Liver (tissue), 9 donors: Measurements from ENCODE around the gene MTF1. TPM values are rescaled to one million over a fixed set of nuclear protein-coding genes. Genes with fewer than 3 reads are reported as not detected.

Source experiments
- DNase-seq: peaks from one replicate; pipeline ENCODE4 v3.0.0-alpha.2; 2017; ENCODE audit warnings: low spot score
- H3K27ac ChIP-seq, 2 donors: one replicate each; pipeline ENCODE4 v1.7.0; 2013; ENCODE audit warnings: inconsistent platforms in 2 of 2, low read length in 2 of 2, control low read depth in 1 of 2, low read depth in 1 of 2, mild to moderate bottlenecking in 1 of 2
- H3K27me3 ChIP-seq, 4 donors: one replicate each; pipeline versions ENCODE4 v1.6.1 to v1.7.0; 2013; ENCODE audit warnings: low read length in 3 of 4, inconsistent platforms in 1 of 4, mild to moderate bottlenecking in 1 of 4, moderate library complexity in 1 of 4; ENCODE audit not compliant: control insufficient read depth in 4 of 4, insufficient read depth in 4 of 4
- H3K36me3 ChIP-seq, 4 donors: one replicate each; pipeline versions ENCODE4 v1.6.1 to v1.7.0; 2013; ENCODE audit warnings: low read length in 3 of 4, mild to moderate bottlenecking in 3 of 4, low read depth in 1 of 4, moderate library complexity in 1 of 4; ENCODE audit not compliant: control insufficient read depth in 4 of 4, insufficient read depth in 3 of 4
- H3K4me1 ChIP-seq, 4 donors: one replicate each; pipeline versions ENCODE4 v1.6.1 to v1.7.0; 2013; ENCODE audit warnings: low read length in 3 of 4, mild to moderate bottlenecking in 3 of 4, moderate library complexity in 1 of 4; ENCODE audit not compliant: control insufficient read depth in 4 of 4, insufficient read depth in 4 of 4
- H3K4me3 ChIP-seq, 3 donors: one replicate each; pipeline versions ENCODE4 v1.6.1 to v1.7.0; 2013; ENCODE audit warnings: low read length in 3 of 3, control low read depth in 1 of 3, low read depth in 1 of 3, mild to moderate bottlenecking in 1 of 3
- H3K9ac ChIP-seq, 2 donors: one replicate each; pipeline ENCODE4 v1.7.0; 2013; ENCODE audit warnings: low read length in 2 of 2, mild to moderate bottlenecking in 2 of 2, moderate library complexity in 2 of 2, control low read depth in 1 of 2, low read depth in 1 of 2
- H3K9me3 ChIP-seq, 4 donors: one replicate each; pipeline versions ENCODE4 v1.6.1 to v1.7.0; 2013; ENCODE audit warnings: low read length in 3 of 4; ENCODE audit not compliant: control insufficient read depth in 4 of 4
- CTCF ChIP-seq: fragments of 150-350 bp; IDR thresholded peaks from 2 replicates; pipeline ENCODE4 v1.5.1; 2017; ENCODE audit warnings: improper control_type of control experiment, low read depth, low read length; ENCODE audit not compliant: missing input control
- EGR1 ChIP-seq, 2 donors: IDR thresholded peaks; 2 replicates each; pipeline ENCODE4 v1.6.1; 2016 to 2018; ENCODE audit warnings: antibody characterized with exemption in 2 of 2, low read depth in 2 of 2
- FOXA1 ChIP-seq: IDR thresholded peaks from 2 replicates; pipeline ENCODE4 v1.6.1; 2016; ENCODE audit warnings: antibody characterized with exemption
- FOXA2 ChIP-seq: IDR thresholded peaks from 2 replicates; pipeline ENCODE4 v1.6.1; 2016; ENCODE audit warnings: antibody characterized with exemption
- GABPA ChIP-seq, 2 donors: IDR thresholded peaks in 1 of 2; conservative IDR thresholded peaks in 1 of 2; 2 replicates each; pipeline ENCODE4 v1.6.1; 2016; ENCODE audit warnings: antibody characterized with exemption in 2 of 2, mild to moderate bottlenecking in 1 of 2, moderate library complexity in 1 of 2
- HNF4A ChIP-seq, 2 donors: conservative IDR thresholded peaks; 2 replicates each; pipeline ENCODE4 v1.6.1; 2016; ENCODE audit warnings: antibody characterized with exemption in 2 of 2, mild to moderate bottlenecking in 2 of 2
- HNF4G ChIP-seq: IDR thresholded peaks from 2 replicates; pipeline ENCODE4 v1.6.1; 2016; ENCODE audit warnings: antibody characterized with exemption
- JUND ChIP-seq, 2 donors: IDR thresholded peaks; 2 replicates each; pipeline ENCODE4 v1.6.1; 2016; ENCODE audit warnings: antibody characterized with exemption in 2 of 2
- NR2F2 ChIP-seq: IDR thresholded peaks from 2 replicates; pipeline ENCODE4 v1.6.1; 2016; ENCODE audit warnings: antibody characterized with exemption
- RAD21 ChIP-seq, 2 donors: IDR thresholded peaks; 2 replicates each; pipeline ENCODE4 v1.6.1; 2016; ENCODE audit warnings: antibody characterized with exemption in 2 of 2, mild to moderate bottlenecking in 2 of 2
- SP1 ChIP-seq: IDR thresholded peaks from 2 replicates; pipeline ENCODE4 v1.6.1; 2018; ENCODE audit warnings: antibody characterized with exemption, mild to moderate bottlenecking
- TAF1 ChIP-seq: conservative IDR thresholded peaks from 2 replicates; pipeline ENCODE4 v1.6.1; 2016; ENCODE audit warnings: antibody characterized with exemption, mild to moderate bottlenecking
- YY1 ChIP-seq: IDR thresholded peaks from 2 replicates; pipeline ENCODE4 v1.6.1; 2016; ENCODE audit warnings: antibody characterized with exemption, mild to moderate bottlenecking
- ZBTB33 ChIP-seq: IDR thresholded peaks from 2 replicates; pipeline ENCODE4 v1.6.1; 2016; ENCODE audit warnings: antibody characterized with exemption
- WGBS: extraction: QIAGEN DNeasy Blood & Tissue Kit; methylation state at CpG from one replicate; pipeline ENCODE4 v1.1.7; 2013; 5-methylcytosine and 5-hydroxymethylcytosine counted together
- polyA plus RNA-seq, 2 donors: library from polyadenylated mRNA; stranded (reverse) in 1 of 2; unstranded in 1 of 2; fragments of 200-250 nt in 1 of 2; fragments of >200 nt in 1 of 2; fragmentation: Nextera tagmentation in 1 of 2; extraction: Ambion mirVana in 1 of 2; gene quantifications; one replicate each; pipeline versions ENCODE4 v1.2.1 to v1.2.3, GENCODE V29; 2013 to 2015
- total RNA-seq, 2 donors: library from RNA; depleted of rRNA; stranded (reverse); fragments of >200 nt; gene quantifications; one replicate each; pipeline ENCODE4 v1.2.3, GENCODE V29; 2014
- TF ChIP-seq, protein P1 (sequence below): IDR thresholded peaks from 2 replicates; pipeline ENCODE4 v1.6.1; 2016; ENCODE audit warnings: antibody characterized with exemption
- donor health status: healthy.
- donor health status: healthy.
- donor health status: healthy.
- donor health status: healthy.
- donor health status: healthy.

MTF1 gene
- total and polyA plus RNA-seq, 4 donors: 2.3 to 3.3 (median 3.0) TPM

DNA sequence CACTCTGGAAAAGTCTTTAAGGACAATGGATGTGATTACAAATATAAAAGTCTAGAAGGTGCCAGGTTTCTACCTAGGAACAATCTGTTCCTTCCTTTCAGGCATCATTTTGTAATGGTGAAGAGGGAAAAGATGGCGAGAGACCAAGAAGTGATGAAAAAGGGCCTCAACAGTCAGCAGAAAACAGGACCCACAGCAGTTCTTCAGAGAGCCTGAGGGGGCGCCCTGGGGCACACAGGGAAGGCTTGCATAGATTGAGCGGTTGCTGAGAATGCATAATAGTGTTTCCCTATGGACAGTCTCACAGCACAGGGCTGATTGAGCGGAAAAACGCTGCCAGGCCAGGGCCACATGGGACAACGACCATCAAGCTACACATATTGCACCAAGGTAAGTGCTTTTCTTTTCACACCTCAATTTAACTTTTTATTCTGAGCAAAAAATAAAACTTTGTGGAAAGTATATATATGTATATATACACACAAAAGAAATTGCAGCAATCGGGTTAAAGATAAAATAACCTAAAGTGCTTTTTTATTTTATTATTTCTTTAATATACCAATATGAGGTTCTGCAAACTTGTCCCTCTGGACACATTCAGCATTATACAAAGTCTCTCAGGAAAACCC lies 48.3 kb downstream of the MTF1 start:
- Histone ChIP-seq H3K36me3 (peaks cover 3 to 23% (median 9%) of the 10 kb centered on the region in 4 donors), H3K9me3 (no peaks in the 10 kb centered on the region), H3K27ac (no peak overlapping the region), H3K27me3 (no peaks in the 10 kb centered on the region), H3K4me1 (peaks cover 6 to 24% (median 20%) of the 10 kb centered on the region in 4 donors), H3K4me3 (no peak overlapping the region), H3K9ac (no peak overlapping the region)
- peak; percentile 71 for DNase-seq
- 53% methylated on average over 7 of the region's 7 CpGs for WGBS
- TF ChIP-seq GABPA (IDR thresholded peaks at IDR 0.05 in 1 of 2, conservative IDR thresholded peaks at IDR 0.05 in 1 of 2): peak; percentile 14 to 26
- no peak for TF ChIP-seq FOXA1
- peak; percentile 50 to 75 for TF ChIP-seq RAD21 (IDR thresholded peaks at IDR 0.05)
- TF ChIP-seq HNF4A (conservative IDR thresholded peaks at IDR 0.05): peak in 1 of 2 donors; percentile 10
- peak; percentile 77 for TF ChIP-seq CTCF
- peak; percentile 12 for TF ChIP-seq SP1

GRCh38 chr1:37809942-37810341 lies 49.5 kb downstream of the MTF1 start:
- Histone ChIP-seq H3K4me3 (no peak overlapping the region), H3K9me3 (no peaks in the 10 kb centered on the region), H3K9ac (no peak overlapping the region), H3K27ac (no peak overlapping the region), H3K27me3 (no peaks in the 10 kb centered on the region), H3K36me3 (peaks cover 2 to 21% (median 12%) of the 10 kb centered on the region in 4 donors), H3K4me1 (peaks cover 6 to 24% (median 20%) of the 10 kb centered on the region in 4 donors)
- TF ChIP-seq SP1 (no peak), HNF4A (conservative IDR thresholded peaks at IDR 0.05) (no peak), TAF1 (no peak), FOXA1 (no peak), JUND (IDR thresholded peaks at IDR 0.05) (no peak)
- TF ChIP-seq, protein P1, sequence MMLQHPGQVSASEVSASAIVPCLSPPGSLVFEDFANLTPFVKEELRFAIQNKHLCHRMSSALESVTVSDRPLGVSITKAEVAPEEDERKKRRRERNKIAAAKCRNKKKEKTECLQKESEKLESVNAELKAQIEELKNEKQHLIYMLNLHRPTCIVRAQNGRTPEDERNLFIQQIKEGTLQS: no peak
- 49% methylated on average over 2 of the region's 2 CpGs for WGBS
- no peak for DNase-seq

- no peak for DNase-seq
- Histone ChIP-seq H3K27ac (peak overlapping the region; percentile 75 to 84), H3K9me3 (no peaks in the 10 kb centered on the region), H3K27me3 (no peaks in the 10 kb centered on the region), H3K9ac (peak overlapping the region; percentile 42 to 60), H3K36me3 (peaks cover 5 to 25% (median 20%) of the 10 kb centered on the region in 4 donors), H3K4me1 (peaks cover 6 to 24% (median 20%) of the 10 kb centered on the region in 4 donors), H3K4me3 (peak overlapping the region; percentile 61 to 90 (median 86))
- 2% methylated on average over 54 of the region's 54 CpGs for WGBS
- TF ChIP-seq ZBTB33 (no peak), FOXA2 (no peak), JUND (IDR thresholded peaks at IDR 0.05) (no peak), HNF4A (conservative IDR thresholded peaks at IDR 0.05) (peak; percentile 50 to 51), FOXA1 (no peak), EGR1 (IDR thresholded peaks at IDR 0.05; ENCODE audit: low read depth in 2 of 2) (no peak), YY1 (peak; percentile 50), GABPA (IDR thresholded peaks at IDR 0.05 in 1 of 2, conservative IDR thresholded peaks at IDR 0.05 in 1 of 2) (peak in 1 of 2 donors; percentile 59), CTCF (no peak), SP1 (peak; percentile 36), HNF4G (no peak), TAF1 (peak; percentile 61), NR2F2 (no peak)
Measured at GRCh38 chr1:37808369-37809319, 50.7 kb downstream of the MTF1 start.
